ENCODE data around the gene CIAO2B.

CIAO2B gene

DNA sequence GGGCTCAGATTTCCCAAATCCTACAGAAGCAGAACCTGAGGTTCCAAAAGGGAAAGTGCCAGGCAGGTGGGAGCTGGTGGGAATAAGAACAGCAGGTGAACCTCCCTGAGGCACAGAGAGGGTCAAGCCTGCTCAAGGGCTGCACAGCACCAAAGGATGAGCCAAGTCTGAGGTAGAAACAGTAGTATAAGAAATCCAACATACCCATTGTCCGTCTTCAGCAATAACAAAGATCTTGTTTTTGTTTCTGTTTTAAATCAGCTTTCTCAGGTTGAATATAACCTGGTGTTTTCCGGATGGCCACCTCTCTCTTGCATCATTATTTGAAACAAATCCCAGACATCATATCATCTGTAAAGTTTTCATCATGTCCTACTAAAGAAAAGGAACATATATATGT, 16.2 kb upstream of the CIAO2B start:
- Histone ChIP-seq H3K27me3 (ENCODE audit: control insufficient read depth, insufficient read depth, low read length) (no peaks in the 10 kb centered on the region), H3K9me3 (ENCODE audit: control insufficient read depth, low read length) (no peaks in the 10 kb centered on the region), H3K4me1 (peaks cover 17% of the 10 kb centered on the region), H3K4me2 (ENCODE audit: low read length) (no peak overlapping the region), H3K79me2 (no peaks in the 10 kb centered on the region), H3K27ac (no peak overlapping the region), H2AFZ (no peak overlapping the region), H3K36me3 (ENCODE audit: control insufficient read depth, insufficient read depth, low read length) (no peaks in the 10 kb centered on the region), H3K4me3 (ENCODE audit: low read depth, low read length) (no peak overlapping the region), H3K9ac (no peak overlapping the region)
- TF ChIP-seq, protein P1, sequence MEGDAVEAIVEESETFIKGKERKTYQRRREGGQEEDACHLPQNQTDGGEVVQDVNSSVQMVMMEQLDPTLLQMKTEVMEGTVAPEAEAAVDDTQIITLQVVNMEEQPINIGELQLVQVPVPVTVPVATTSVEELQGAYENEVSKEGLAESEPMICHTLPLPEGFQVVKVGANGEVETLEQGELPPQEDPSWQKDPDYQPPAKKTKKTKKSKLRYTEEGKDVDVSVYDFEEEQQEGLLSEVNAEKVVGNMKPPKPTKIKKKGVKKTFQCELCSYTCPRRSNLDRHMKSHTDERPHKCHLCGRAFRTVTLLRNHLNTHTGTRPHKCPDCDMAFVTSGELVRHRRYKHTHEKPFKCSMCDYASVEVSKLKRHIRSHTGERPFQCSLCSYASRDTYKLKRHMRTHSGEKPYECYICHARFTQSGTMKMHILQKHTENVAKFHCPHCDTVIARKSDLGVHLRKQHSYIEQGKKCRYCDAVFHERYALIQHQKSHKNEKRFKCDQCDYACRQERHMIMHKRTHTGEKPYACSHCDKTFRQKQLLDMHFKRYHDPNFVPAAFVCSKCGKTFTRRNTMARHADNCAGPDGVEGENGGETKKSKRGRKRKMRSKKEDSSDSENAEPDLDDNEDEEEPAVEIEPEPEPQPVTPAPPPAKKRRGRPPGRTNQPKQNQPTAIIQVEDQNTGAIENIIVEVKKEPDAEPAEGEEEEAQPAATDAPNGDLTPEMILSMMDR (IDR thresholded peaks at IDR 0.05), result no peak

DNA sequence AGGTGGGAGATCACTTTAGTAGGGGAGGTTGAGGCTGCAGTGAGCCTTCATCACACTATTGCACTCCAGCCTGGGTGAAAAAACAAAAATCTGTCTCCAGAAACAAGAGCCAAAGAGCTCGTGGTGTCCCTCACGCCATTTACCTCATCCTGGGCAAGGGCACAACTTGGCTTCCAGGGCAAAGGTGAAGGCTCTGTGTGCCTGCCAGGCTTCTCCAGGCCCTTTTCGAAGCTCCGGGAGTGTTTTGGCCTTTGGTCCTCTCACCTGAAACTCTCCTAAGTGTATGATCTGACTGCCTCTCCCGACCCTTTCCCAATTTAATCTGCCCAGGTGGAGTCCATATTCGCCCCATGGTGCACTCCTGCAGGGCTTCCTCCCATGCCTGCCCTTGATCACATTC, 15.3 kb upstream of the CIAO2B start:
- TF ChIP-seq, protein P1 (IDR thresholded peaks at IDR 0.05), result no peak
- H3K4me1 ChIP-seq, result peaks cover 17% of the 10 kb centered on the region
- H3K9ac ChIP-seq, result no peak overlapping the region
- H3K79me2 ChIP-seq, result no peaks in the 10 kb centered on the region
- H2AFZ ChIP-seq, result peak overlapping the region; percentile 96
- H3K27me3 ChIP-seq (ENCODE audit: control insufficient read depth, insufficient read depth, low read length), result no peaks in the 10 kb centered on the region
- H3K4me2 ChIP-seq (ENCODE audit: low read length), result no peak overlapping the region
- H3K27ac ChIP-seq, result no peak overlapping the region
- no peaks in the 10 kb centered on the region for H3K36me3 ChIP-seq (ENCODE audit: control insufficient read depth, insufficient read depth, low read length)
- H3K9me3 ChIP-seq (ENCODE audit: control insufficient read depth, low read length), result no peaks in the 10 kb centered on the region
- H3K4me3 ChIP-seq (ENCODE audit: low read depth, low read length), result no peak overlapping the region

DNA sequence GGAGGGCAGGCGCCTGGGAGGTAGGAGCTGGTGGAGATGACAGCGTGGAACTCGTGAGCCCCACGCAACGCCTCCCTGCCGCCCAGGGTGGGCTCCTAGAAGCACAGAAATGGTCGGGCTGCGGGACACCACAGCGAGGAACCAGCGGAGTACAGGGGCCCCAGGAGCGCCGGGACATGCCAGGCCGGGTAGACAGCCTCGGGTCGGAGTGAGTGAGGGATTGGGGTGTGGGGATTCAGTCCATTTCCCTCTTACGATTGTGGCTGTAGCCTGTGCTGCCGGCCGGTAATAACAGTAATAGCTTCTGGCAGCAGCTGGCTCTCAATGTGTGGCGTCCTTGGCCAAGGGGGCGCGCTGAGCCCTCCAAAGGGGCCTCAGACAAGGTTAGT, 14.6 kb upstream of the CIAO2B start:
- peak overlapping the region; percentile 53 for H3K27ac ChIP-seq
- no peaks in the 10 kb centered on the region for H3K79me2 ChIP-seq
- H3K4me2 ChIP-seq (ENCODE audit: low read length), result peak overlapping the region; percentile 71
- no peaks in the 10 kb centered on the region for H3K27me3 ChIP-seq (ENCODE audit: control insufficient read depth, insufficient read depth, low read length)
- H3K4me3 ChIP-seq (ENCODE audit: low read depth, low read length), result no peak overlapping the region
- H3K9ac ChIP-seq, result no peak overlapping the region
- TF ChIP-seq, protein P1 (IDR thresholded peaks at IDR 0.05), result no peak
- H3K36me3 ChIP-seq (ENCODE audit: control insufficient read depth, insufficient read depth, low read length), result no peaks in the 10 kb centered on the region
- H3K9me3 ChIP-seq (ENCODE audit: control insufficient read depth, low read length), result no peaks in the 10 kb centered on the region
- H3K4me1 ChIP-seq, result peaks cover 17% of the 10 kb centered on the region
- H2AFZ ChIP-seq, result peak overlapping the region; percentile 96

DNA sequence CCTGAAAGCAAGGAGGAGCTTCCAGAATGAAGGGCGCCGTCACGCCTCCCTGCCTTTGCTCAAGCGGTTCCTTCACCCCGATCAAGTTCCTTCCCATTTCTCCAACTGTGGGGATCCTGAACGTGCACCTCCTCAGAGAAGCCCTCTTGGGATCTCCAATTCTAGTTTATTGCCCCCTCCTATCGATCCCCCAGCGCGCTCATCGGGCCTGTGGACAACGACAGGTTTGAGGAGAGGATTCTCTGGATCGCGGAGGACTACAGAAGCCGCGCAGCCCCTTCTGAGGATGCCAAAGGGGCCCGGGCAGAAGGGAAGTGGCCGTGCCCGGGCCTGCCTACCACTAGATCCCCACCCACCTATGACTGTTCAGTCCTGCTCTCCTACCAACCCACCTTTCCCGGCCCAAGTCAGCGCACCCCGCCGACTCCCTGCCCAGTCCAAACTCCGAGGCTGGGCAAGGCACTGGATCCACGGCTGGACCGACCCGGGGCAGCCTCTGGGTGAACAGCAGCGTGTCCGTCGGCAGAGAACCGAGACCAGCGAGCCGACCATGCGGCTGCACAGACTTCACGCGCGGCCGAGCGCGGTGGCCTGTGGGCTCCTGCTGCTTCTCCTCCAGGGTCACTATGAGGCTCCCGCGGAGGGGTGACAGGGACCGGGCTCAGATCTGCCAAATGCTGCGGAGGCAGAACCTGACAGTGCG, 14.1 kb upstream of the CIAO2B start:
- H3K36me3 ChIP-seq (ENCODE audit: control insufficient read depth, insufficient read depth, low read length), result no peaks in the 10 kb centered on the region
- TF ChIP-seq, protein P1 (IDR thresholded peaks at IDR 0.05), result no peak
- H3K9ac ChIP-seq, result no peak overlapping the region
- H2AFZ ChIP-seq, result peak overlapping the region; percentile 96
- no peaks in the 10 kb centered on the region for H3K27me3 ChIP-seq (ENCODE audit: control insufficient read depth, insufficient read depth, low read length)
- H3K27ac ChIP-seq, result peak overlapping the region; percentile 53
- H3K9me3 ChIP-seq (ENCODE audit: control insufficient read depth, low read length), result no peaks in the 10 kb centered on the region
- peak overlapping the region; percentile 71 for H3K4me2 ChIP-seq (ENCODE audit: low read length)
- H3K4me3 ChIP-seq (ENCODE audit: low read depth, low read length), result peak overlapping the region; percentile 48
- H3K79me2 ChIP-seq, result no peaks in the 10 kb centered on the region
- peaks cover 17% of the 10 kb centered on the region for H3K4me1 ChIP-seq
